ENCODE results near the gene PARP16. TPM values are rescaled to one million over a fixed set of nuclear protein-coding genes. Genes with fewer than 3 reads are reported as not detected.
"Not testable (repeated sequence)": the region's sequence is repeated elsewhere in the genome, so short reads cannot be mapped to it uniquely, and the experiment has no call there.

PARP16 gene
- total and polyA plus RNA-seq, 4 donors = 5.0 to 17.1 (median 11.1) TPM

DNA sequence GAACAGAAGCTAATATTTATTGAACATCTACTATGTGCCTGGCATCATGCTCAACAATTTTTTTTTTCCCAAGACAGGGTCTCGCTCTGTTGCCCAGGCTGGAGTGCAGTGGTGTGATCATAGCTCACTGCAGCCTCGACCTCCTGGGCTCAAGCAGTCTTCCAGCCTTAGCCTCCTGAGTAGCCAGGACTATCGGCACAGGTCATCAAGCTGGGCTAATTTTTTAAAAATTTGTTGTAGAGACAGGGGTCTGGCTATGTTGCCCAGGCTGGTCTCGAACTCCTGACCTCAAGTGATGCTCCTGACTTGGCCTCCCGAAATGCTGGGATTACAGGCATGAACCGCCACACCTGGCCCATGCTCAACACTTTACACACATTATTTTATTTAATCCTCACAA is 39.7 kb downstream of the PARP16 start:
- Histone ChIP-seq H3K9me3 (ENCODE audit: control insufficient read depth, insufficient read depth, low read length) (no peaks in the 10 kb centered on the region), H3K4me3 (ENCODE audit: low read depth, low read length) (no peak overlapping the region), H3K4me1 (ENCODE audit: control insufficient read depth, insufficient read depth, low read length) (peaks cover 23% of the 10 kb centered on the region), H3K27me3 (ENCODE audit: control insufficient read depth, insufficient read depth, low read length) (no peaks in the 10 kb centered on the region), H3K27ac (ENCODE audit: low read depth, low read length) (no peak overlapping the region), H3K36me3 (ENCODE audit: control insufficient read depth, insufficient read depth, low read length) (peaks cover 27% of the 10 kb centered on the region)
- WGBS (ENCODE audit: insufficient coverage) = 98% methylated on average over 4 of the region's 6 CpGs
- no peak for DNase-seq (ENCODE audit: low read depth in 4 of 6, low spot score in 6 of 6)

DNA sequence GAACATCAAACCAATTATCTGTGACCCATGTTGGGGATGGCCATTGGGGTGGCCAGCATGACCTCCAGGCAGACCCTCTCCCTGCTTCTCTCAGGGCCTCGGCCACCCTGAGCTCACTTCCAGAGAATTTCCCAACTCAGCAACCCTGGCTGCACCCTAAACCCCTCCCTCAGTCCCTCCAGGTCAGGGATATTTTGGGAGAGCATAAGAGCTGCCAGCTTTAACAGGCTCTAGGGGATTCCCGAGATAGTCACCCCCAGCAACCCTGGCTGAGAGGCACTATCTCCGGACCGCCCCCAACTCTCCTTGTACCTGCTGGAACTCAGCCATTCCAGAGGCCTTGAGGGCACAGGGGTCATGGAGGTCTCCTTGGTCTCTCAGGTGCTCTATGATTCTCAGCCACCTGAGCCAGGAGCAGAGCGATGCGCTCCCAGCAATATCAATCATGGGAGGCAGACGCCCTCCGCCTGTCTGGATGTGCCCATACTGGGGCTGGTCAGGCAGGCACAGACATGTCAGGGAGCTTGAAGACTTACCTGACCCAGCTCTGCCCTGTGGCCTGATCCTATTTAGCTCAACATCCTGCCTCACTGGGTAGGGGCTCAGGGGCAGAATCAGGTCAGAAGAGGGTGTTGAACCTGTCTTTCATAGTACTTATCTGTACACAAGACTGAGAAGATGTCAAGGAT is 40.5 kb downstream of the PARP16 start:
- 92% methylated on average over 8 of the region's 8 CpGs for WGBS (ENCODE audit: insufficient coverage)
- H3K27ac ChIP-seq (ENCODE audit: low read depth, low read length) = peak overlapping the region; percentile 73
- peaks cover 27% of the 10 kb centered on the region for H3K36me3 ChIP-seq (ENCODE audit: control insufficient read depth, insufficient read depth, low read length)
- no peaks in the 10 kb centered on the region for H3K9me3 ChIP-seq (ENCODE audit: control insufficient read depth, insufficient read depth, low read length)
- no peaks in the 10 kb centered on the region for H3K27me3 ChIP-seq (ENCODE audit: control insufficient read depth, insufficient read depth, low read length)
- DNase-seq (ENCODE audit: low read depth in 4 of 6, low spot score in 6 of 6) = no peak
- H3K4me3 ChIP-seq (ENCODE audit: low read depth, low read length) = no peak overlapping the region
- peaks cover 23% of the 10 kb centered on the region for H3K4me1 ChIP-seq (ENCODE audit: control insufficient read depth, insufficient read depth, low read length)

DNA sequence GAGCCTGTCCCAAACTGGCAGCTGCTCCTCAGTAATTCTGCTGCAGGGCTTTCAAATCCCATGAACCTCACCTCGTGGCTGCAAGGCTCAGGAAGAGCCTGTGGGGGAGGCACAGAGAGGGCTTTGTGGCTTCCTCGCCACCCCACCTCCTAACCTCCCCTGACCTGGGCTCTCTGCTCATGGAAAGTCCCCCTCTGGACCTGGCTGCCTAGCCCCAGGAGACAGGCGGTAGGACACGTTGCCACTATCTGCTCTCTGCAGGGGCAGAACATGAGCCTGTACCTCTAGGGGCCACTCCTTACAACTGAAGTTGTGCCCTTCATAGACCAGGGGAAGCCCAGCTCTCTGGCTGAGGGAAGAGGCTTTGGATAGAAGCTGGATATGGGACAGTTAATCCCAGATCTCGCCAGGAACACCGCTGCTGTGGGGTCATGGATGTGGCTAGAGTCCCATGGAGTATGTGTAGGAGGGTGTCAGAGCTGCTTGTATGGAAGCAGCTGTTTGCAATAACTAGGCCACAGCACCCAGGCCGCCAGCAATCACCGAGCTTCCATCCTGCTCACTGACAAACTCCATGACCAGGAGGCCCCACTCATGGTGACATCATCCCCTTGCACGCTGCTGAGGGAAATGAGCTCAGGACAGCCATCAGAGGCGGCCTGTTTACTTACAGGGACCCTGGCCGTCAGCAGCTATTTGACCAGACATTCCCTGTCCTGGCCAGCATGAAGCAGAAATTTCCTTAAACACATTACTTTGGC is 41.4 kb downstream of the PARP16 start:
- 84% methylated on average over 11 of the region's 11 CpGs for WGBS (ENCODE audit: insufficient coverage)
- no peaks in the 10 kb centered on the region for H3K9me3 ChIP-seq (ENCODE audit: control insufficient read depth, insufficient read depth, low read length)
- H3K27ac ChIP-seq (ENCODE audit: low read depth, low read length) = peak overlapping the region; percentile 73
- no peak overlapping the region for H3K4me3 ChIP-seq (ENCODE audit: low read depth, low read length)
- peak in 1 of 6 donors; percentile 21 for DNase-seq (ENCODE audit: low read depth in 4 of 6, low spot score in 6 of 6)
- H3K4me1 ChIP-seq (ENCODE audit: control insufficient read depth, insufficient read depth, low read length) = peaks cover 23% of the 10 kb centered on the region
- no peaks in the 10 kb centered on the region for H3K27me3 ChIP-seq (ENCODE audit: control insufficient read depth, insufficient read depth, low read length)
- H3K36me3 ChIP-seq (ENCODE audit: control insufficient read depth, insufficient read depth, low read length) = peaks cover 23% of the 10 kb centered on the region

DNA sequence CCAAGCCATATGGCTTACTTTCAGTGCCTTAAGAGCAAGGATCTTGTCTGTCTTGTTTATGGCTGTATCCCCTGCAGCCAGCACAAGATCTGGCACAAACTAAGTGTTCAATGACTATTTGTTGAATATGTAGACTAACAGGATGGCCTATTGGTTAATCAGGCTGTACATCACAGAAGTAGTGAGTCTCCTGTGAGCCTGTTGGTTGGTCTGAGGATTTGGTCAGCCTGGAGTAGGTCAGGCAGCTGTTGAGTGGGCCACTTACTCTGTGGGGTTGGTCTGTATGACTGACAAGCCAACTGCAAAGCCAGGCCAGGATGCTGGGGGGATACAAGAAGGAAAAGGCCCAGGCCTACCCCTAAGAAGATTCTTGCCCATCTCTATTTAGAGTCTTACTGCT is 42.0 kb downstream of the PARP16 start:
- H3K9me3 ChIP-seq (ENCODE audit: control insufficient read depth, insufficient read depth, low read length) = no peaks in the 10 kb centered on the region
- H3K27me3 ChIP-seq (ENCODE audit: control insufficient read depth, insufficient read depth, low read length) = no peaks in the 10 kb centered on the region
- peaks cover 20% of the 10 kb centered on the region for H3K36me3 ChIP-seq (ENCODE audit: control insufficient read depth, insufficient read depth, low read length)
- H3K4me3 ChIP-seq (ENCODE audit: low read depth, low read length) = no peak overlapping the region
- peaks cover 21% of the 10 kb centered on the region for H3K4me1 ChIP-seq (ENCODE audit: control insufficient read depth, insufficient read depth, low read length)
- H3K27ac ChIP-seq (ENCODE audit: low read depth, low read length) = peak overlapping the region; percentile 73
- no peak for DNase-seq (ENCODE audit: low read depth in 4 of 6, low spot score in 6 of 6)

DNA sequence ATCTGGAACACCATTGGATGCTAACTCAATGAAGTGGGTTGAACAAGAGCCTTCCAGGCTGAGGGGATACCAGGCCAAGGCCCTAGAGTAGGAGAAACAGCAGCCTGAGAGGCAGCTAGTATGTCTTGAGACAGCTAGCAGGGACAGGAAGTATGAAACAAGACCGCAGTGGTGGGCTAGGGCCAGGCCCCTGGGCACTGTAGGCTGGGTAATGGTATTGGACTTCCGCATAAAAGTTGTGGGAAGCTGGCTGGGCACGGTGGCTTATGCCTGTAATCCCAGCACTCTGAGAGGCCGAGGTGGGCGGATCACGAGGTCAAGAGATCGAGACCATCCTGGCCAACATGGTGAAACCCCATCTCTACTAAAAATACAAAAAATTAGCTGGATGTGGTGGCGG is 50.2 kb downstream of the PARP16 start:
- H3K4me3 ChIP-seq (ENCODE audit: low read depth, low read length); H3K36me3 ChIP-seq (ENCODE audit: control insufficient read depth, insufficient read depth, low read length); H3K27me3 ChIP-seq (ENCODE audit: control insufficient read depth, insufficient read depth, low read length); H3K27ac ChIP-seq (ENCODE audit: low read depth, low read length); H3K9me3 ChIP-seq (ENCODE audit: control insufficient read depth, insufficient read depth, low read length); H3K4me1 ChIP-seq (ENCODE audit: control insufficient read depth, insufficient read depth, low read length); DNase-seq (ENCODE audit: low read depth in 4 of 6, low spot score in 6 of 6): not testable (repeated sequence)
- WGBS (ENCODE audit: insufficient coverage) = 100% methylated on average over 2 of the region's 8 CpGs

DNA sequence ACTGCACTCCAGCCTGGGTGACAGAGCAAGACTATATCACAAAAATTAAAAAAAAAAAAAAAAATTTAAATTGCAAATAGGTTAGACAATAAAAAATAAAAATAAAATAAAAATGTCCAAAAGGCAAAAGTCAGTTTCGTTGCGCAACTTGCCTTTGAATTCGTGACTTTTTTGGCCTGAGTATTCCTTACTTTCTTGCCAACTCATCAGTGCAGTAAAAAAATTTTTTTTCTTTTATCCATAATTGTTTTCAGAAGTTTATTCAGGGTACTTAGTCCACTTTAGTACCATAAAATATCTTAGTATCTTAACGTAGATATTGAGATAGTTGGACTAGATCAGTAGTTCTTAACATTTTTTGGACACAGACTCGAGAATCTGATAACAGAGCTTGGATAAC is 53.0 kb downstream of the PARP16 start:
- H3K4me3 ChIP-seq (ENCODE audit: low read depth, low read length) = no peak overlapping the region
- H3K36me3 ChIP-seq (ENCODE audit: control insufficient read depth, insufficient read depth, low read length) = no peaks in the 10 kb centered on the region
- no peaks in the 10 kb centered on the region for H3K9me3 ChIP-seq (ENCODE audit: control insufficient read depth, insufficient read depth, low read length)
- no peak for DNase-seq (ENCODE audit: low read depth in 4 of 6, low spot score in 6 of 6)
- H3K4me1 ChIP-seq (ENCODE audit: control insufficient read depth, insufficient read depth, low read length) = no peaks in the 10 kb centered on the region
- no CpG with 5 or more reads among the region's 5 CpGs for WGBS (ENCODE audit: insufficient coverage)
- no peak overlapping the region for H3K27ac ChIP-seq (ENCODE audit: low read depth, low read length)
- H3K27me3 ChIP-seq (ENCODE audit: control insufficient read depth, insufficient read depth, low read length) = no peaks in the 10 kb centered on the region

DNA sequence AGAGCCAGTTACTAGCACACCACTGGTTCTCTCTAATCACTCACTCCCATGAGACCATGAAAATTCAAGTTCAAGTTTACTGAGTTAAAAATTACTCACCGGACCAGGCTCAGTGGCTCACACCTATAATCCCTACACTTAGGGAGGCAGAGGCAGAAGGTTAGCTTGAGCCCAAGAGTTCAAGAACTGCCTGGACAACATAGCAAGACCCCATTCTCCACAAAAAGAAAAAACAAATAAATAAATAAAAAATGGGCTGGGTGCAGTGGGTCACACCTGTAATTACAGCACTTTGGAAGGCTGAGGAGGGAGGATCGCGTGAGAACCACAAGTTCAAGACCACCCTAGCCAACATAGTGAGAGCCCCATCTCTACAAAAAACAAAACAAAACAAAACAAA is 54.2 kb downstream of the PARP16 start:
- Histone ChIP-seq H3K27ac (ENCODE audit: low read depth, low read length) (no peak overlapping the region), H3K9me3 (ENCODE audit: control insufficient read depth, insufficient read depth, low read length) (no peaks in the 10 kb centered on the region), H3K4me3 (ENCODE audit: low read depth, low read length) (no peak overlapping the region), H3K4me1 (ENCODE audit: control insufficient read depth, insufficient read depth, low read length) (no peaks in the 10 kb centered on the region), H3K36me3 (ENCODE audit: control insufficient read depth, insufficient read depth, low read length) (no peaks in the 10 kb centered on the region), H3K27me3 (ENCODE audit: control insufficient read depth, insufficient read depth, low read length) (no peaks in the 10 kb centered on the region)
- no CpG with 5 or more reads among the region's 3 CpGs for WGBS (ENCODE audit: insufficient coverage)
- DNase-seq (ENCODE audit: low read depth in 4 of 6, low spot score in 6 of 6) = no peak

DNA sequence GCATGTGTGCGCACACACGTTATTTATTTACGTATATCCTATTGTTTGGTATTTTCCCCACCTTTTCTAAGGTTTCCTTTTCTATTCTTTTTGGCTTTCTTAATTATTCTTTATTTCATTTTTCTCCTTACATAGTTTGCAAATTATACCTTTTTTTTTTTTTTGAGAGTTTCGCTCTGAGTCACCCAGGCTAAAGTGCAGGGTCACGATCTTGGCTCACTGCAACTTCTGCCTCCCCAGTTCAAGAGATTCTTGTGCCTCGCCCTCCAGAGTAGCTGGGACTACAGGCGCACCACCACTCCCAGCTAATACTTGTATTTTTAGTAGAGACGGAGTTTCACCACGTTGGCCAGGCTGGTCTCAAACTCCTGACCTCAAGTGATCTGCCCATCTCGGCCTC is 55.4 kb downstream of the PARP16 start:
- Histone ChIP-seq H3K9me3 (ENCODE audit: control insufficient read depth, insufficient read depth, low read length) (no peaks in the 10 kb centered on the region), H3K27me3 (ENCODE audit: control insufficient read depth, insufficient read depth, low read length) (no peaks in the 10 kb centered on the region), H3K4me1 (ENCODE audit: control insufficient read depth, insufficient read depth, low read length) (no peaks in the 10 kb centered on the region), H3K36me3 (ENCODE audit: control insufficient read depth, insufficient read depth, low read length) (no peaks in the 10 kb centered on the region), H3K4me3 (ENCODE audit: low read depth, low read length) (no peak overlapping the region), H3K27ac (ENCODE audit: low read depth, low read length) (no peak overlapping the region)
- 95% methylated on average over 4 of the region's 10 CpGs for WGBS (ENCODE audit: insufficient coverage)
- no peak for DNase-seq (ENCODE audit: low read depth in 4 of 6, low spot score in 6 of 6)

DNA sequence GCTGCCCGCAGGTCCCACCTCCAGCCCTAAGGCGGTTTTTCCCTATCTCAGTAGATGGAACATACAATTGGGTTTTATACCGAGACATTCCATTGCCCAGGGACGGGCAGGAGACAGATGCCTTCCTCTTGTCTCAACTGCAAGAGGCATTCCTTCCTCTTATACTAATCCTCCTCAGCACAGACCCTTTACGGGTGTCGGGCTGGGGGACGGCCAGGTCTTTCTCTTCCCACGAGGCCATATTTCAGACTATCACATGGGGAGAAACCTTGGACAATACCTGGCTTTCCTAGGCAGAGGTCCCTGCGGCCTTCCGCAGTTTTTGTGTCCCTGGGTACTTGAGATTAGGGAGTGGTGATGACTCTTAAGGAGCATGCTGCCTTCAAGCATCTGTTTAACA is 59.8 kb downstream of the PARP16 start:
- not testable (repeated sequence) for H3K27ac ChIP-seq (ENCODE audit: low read depth, low read length); H3K36me3 ChIP-seq (ENCODE audit: control insufficient read depth, insufficient read depth, low read length); H3K27me3 ChIP-seq (ENCODE audit: control insufficient read depth, insufficient read depth, low read length); H3K4me3 ChIP-seq (ENCODE audit: low read depth, low read length); H3K4me1 ChIP-seq (ENCODE audit: control insufficient read depth, insufficient read depth, low read length); H3K9me3 ChIP-seq (ENCODE audit: control insufficient read depth, insufficient read depth, low read length); DNase-seq (ENCODE audit: low read depth in 4 of 6, low spot score in 6 of 6)
- WGBS (ENCODE audit: insufficient coverage) = no CpG with 5 or more reads among the region's 10 CpGs

DNA sequence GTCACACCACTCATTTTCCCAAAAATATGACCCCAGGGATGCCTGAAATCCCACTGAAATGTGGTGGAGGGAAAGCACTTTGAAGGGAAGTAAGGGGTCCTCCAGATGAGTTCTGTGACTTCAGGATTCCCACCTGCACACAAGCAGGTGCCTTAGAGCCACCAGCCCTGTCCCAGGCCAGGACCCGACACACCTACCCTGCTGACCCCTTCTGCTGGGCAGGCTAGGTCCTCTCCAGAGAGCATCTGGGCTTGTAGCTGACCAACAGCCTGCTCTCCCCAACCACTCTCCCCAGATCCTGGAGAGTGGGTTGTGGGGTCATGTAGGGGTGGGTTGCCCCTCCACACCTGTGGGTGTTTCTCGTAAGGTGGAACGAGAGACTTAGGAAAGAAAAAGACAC is 60.5 kb downstream of the PARP16 start:
- Histone ChIP-seq H3K9me3 (ENCODE audit: control insufficient read depth, insufficient read depth, low read length) (no peaks in the 10 kb centered on the region), H3K4me3 (ENCODE audit: low read depth, low read length) (no peak overlapping the region), H3K4me1 (ENCODE audit: control insufficient read depth, insufficient read depth, low read length) (no peaks in the 10 kb centered on the region), H3K36me3 (ENCODE audit: control insufficient read depth, insufficient read depth, low read length) (no peaks in the 10 kb centered on the region), H3K27ac (ENCODE audit: low read depth, low read length) (no peak overlapping the region), H3K27me3 (ENCODE audit: control insufficient read depth, insufficient read depth, low read length) (no peaks in the 10 kb centered on the region)
- 83% methylated on average over 1 of the region's 3 CpGs for WGBS (ENCODE audit: insufficient coverage)
- DNase-seq (ENCODE audit: low read depth in 4 of 6, low spot score in 6 of 6) = no peak

Data from spinal cord (tissue), 10 donors.